ENCODE measurements around the gene KLHL36. TPM values are rescaled to one million over a fixed set of nuclear protein-coding genes. Genes with fewer than 3 reads are reported as not detected.

The KLHL36 gene
- total and polyA plus RNA-seq, 9 of the 15 experiments (the other 6 are each of a cell fraction or from before 2014, with no cell fraction given), result 2.1 to 51.2 (median 18.5) TPM

DNA sequence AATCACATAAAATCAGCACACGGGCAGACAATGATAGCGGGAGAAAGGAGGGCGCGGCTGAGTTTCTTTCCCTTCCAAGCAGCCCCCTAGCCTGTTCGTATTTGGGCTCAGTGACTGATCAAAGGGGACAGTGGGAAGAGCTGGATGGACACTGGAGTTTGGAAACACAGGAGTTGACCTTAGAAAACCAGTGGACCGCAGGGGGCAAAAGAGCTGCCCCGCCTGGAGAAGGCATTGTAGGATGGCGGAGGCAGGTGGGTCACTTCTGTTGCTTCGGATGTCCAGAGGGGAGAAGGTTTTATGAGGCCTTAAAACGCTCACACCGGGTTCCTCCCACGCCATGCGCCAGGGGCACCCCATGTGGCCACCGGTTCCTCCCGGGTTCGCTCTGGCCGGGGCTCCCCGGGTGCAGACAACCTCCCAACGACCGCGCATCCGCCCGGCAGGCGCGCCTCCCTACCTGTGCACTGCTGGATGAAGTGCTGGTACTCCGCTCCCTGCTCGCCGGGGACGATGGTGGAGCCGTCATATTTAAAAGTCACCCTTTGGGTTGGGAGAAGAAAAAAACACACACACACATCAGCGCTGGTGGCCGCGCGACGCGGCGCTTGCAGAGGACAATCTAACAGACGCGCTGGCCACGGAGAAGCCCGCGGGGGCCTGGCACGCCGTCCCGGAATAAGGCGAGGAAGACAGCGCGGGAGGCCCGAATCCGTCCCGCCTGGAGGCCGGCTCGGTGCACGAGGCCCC is 31.1 kb upstream of the KLHL36 start:
- no peaks in the 10 kb centered on the region for H3K9me3 ChIP-seq (replicated peaks; ENCODE audit: control insufficient read depth, insufficient read depth, low read depth, low read length)
- FAIRE-seq (no peak), DNase-seq (ENCODE audit: extremely low read depth in 1 of 4, low spot score in 3 of 4) (peak in 2 of 4 experiments; percentile 49 to 51), ATAC-seq (peak; percentile 45)
- no peaks in the 10 kb centered on the region for H3K9me1 ChIP-seq (ENCODE audit: control insufficient read depth, insufficient read depth, low read length)
- POLR2A ChIA-PET, result interaction anchor here (0.6 to 1.4 kb wide), 3 partner anchors 9 to 88 kb away, joined by 3 to 6 read pairs (median 4); no protein-coding TSS in a partner anchor
- H4K20me1 ChIP-seq (replicated peaks; ENCODE audit: control insufficient read depth, insufficient read depth, low read length), result no peaks in the 10 kb centered on the region; the same call in none of the 2 replicates
- peak overlapping the region; percentile 81 for H2AFZ ChIP-seq (ENCODE audit: low read depth, low read length)
- peak overlapping the region; percentile 57 for H3K4me3 ChIP-seq
- no peaks in the 10 kb centered on the region for H3K27me3 ChIP-seq (ENCODE audit: control insufficient read depth in 2 of 2, insufficient read depth in 2 of 2, low read length in 2 of 2)
- in situ Hi-C loops (cut with MboI) (no loop called here), intact Hi-C loops (cut with micrococcal nuclease) (loop anchor here (5.0 kb wide), 1 partner anchor 60 kb away; no protein-coding TSS in a partner anchor)
- no TSS peak for BruUV-seq (replicated peaks)
- peak overlapping the region; percentile 85 for H3K4me2 ChIP-seq (ENCODE audit: insufficient read depth, low read length)
- peaks cover 28% of the 10 kb centered on the region; the same call in 2 of the 3 replicates for H3K36me3 ChIP-seq (ENCODE audit: control insufficient read depth, insufficient read depth, low read length)
- H3K79me2 ChIP-seq (ENCODE audit: control insufficient read depth, insufficient read depth, low read length), result peaks cover 35% of the 10 kb centered on the region
- H3K27ac ChIP-seq (ENCODE audit: extremely low read depth, low read depth, low read length), result peak overlapping the region; percentile 69; the same call in 2 of the 3 replicates
- 3% methylated on average over 54 of the region's 54 CpGs for WGBS (ENCODE audit: insufficient coverage, low coverage, missing lambda C conversion rate)
- H3K9ac ChIP-seq (ENCODE audit: insufficient read depth in 1 of 2, low read depth in 2 of 2, low read length in 2 of 2), result peak overlapping the region; percentile 62 to 94
- CTCF ChIA-PET (ENCODE audit: low intra/inter-chr PET ratio), result interaction anchor here (6.3 kb wide), 1 partner anchor 106 kb away, joined by 120 read pairs; no protein-coding TSS in a partner anchor
- peaks cover 19 to 31% of the 10 kb centered on the region in 2 experiments; a peak in 4 of 5 replicates for H3K4me1 ChIP-seq (replicated peaks in 1 of 2; ENCODE audit: control insufficient read depth in 2 of 2, insufficient read depth in 2 of 2, low read length in 2 of 2)
- TF ChIP-seq, protein P1, sequence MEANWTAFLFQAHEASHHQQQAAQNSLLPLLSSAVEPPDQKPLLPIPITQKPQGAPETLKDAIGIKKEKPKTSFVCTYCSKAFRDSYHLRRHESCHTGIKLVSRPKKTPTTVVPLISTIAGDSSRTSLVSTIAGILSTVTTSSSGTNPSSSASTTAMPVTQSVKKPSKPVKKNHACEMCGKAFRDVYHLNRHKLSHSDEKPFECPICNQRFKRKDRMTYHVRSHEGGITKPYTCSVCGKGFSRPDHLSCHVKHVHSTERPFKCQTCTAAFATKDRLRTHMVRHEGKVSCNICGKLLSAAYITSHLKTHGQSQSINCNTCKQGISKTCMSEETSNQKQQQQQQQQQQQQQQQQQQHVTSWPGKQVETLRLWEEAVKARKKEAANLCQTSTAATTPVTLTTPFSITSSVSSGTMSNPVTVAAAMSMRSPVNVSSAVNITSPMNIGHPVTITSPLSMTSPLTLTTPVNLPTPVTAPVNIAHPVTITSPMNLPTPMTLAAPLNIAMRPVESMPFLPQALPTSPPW (CRISPR knock-in tag; IDR thresholded peaks at IDR 0.05), result peak; percentile 17; the same call in 1 of the 2 replicates
- TF ChIP-seq, protein P2, sequence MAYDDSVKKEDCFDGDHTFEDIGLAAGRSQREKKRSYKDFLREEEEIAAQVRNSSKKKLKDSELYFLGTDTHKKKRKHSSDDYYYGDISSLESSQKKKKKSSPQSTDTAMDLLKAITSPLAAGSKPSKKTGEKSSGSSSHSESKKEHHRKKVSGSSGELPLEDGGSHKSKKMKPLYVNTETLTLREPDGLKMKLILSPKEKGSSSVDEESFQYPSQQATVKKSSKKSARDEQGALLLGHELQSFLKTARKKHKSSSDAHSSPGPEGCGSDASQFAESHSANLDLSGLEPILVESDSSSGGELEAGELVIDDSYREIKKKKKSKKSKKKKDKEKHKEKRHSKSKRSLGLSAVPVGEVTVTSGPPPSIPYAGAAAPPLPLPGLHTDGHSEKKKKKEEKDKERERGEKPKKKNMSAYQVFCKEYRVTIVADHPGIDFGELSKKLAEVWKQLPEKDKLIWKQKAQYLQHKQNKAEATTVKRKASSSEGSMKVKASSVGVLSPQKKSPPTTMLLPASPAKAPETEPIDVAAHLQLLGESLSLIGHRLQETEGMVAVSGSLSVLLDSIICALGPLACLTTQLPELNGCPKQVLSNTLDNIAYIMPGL (CRISPR knock-in tag; IDR thresholded peaks at IDR 0.05), result no peak
- TF ChIP-seq, protein P3, sequence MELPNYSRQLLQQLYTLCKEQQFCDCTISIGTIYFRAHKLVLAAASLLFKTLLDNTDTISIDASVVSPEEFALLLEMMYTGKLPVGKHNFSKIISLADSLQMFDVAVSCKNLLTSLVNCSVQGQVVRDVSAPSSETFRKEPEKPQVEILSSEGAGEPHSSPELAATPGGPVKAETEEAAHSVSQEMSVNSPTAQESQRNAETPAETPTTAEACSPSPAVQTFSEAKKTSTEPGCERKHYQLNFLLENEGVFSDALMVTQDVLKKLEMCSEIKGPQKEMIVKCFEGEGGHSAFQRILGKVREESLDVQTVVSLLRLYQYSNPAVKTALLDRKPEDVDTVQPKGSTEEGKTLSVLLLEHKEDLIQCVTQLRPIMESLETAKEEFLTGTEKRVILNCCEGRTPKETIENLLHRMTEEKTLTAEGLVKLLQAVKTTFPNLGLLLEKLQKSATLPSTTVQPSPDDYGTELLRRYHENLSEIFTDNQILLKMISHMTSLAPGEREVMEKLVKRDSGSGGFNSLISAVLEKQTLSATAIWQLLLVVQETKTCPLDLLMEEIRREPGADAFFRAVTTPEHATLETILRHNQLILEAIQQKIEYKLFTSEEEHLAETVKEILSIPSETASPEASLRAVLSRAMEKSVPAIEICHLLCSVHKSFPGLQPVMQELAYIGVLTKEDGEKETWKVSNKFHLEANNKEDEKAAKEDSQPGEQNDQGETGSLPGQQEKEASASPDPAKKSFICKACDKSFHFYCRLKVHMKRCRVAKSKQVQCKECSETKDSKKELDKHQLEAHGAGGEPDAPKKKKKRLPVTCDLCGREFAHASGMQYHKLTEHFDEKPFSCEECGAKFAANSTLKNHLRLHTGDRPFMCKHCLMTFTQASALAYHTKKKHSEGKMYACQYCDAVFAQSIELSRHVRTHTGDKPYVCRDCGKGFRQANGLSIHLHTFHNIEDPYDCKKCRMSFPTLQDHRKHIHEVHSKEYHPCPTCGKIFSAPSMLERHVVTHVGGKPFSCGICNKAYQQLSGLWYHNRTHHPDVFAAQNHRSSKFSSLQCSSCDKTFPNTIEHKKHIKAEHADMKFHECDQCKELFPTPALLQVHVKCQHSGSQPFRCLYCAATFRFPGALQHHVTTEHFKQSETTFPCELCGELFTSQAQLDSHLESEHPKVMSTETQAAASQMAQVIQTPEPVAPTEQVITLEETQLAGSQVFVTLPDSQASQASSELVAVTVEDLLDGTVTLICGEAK (IDR thresholded peaks at IDR 0.05), result peak; percentile 30; the same call in 1 of the 2 replicates
- TF ChIP-seq, protein P3 (CRISPR knock-in tag; IDR thresholded peaks at IDR 0.05), result no peak
- TF ChIP-seq EGR1 (conservative IDR thresholded peaks at IDR 0.05), result peak; percentile 40
- no peak for TF ChIP-seq GATAD2B (IDR thresholded peaks at IDR 0.05; ENCODE audit: borderline replicate concordance)
- no peak for TF ChIP-seq CXXC5 (CRISPR knock-in tag; IDR thresholded peaks at IDR 0.05)
- TF ChIP-seq FOSL1 (tag; conservative IDR thresholded peaks at IDR 0.05), result no peak
